Ascending aorta (tissue), 2 donors: ENCODE data around the gene ALDH5A1. TPM values are rescaled to one million over a fixed set of nuclear protein-coding genes. Genes with fewer than 3 reads are reported as not detected.

Experiments used
- DNase-seq, 2 donors: peaks; one replicate each; pipeline ENCODE4 v3.0.0-alpha.2; 2019; ENCODE audit warnings: low spot score in 2 of 2
- H3K27ac ChIP-seq, 2 donors: fragments of 200-600 bp; sonication (generic); one replicate each; pipeline ENCODE4 v1.5.1; 2016 to 2017; ENCODE audit warnings: mild to moderate bottlenecking in 1 of 2
- H3K27me3 ChIP-seq: fragments of 200-600 bp; sonication (generic); one replicate; pipeline ENCODE4 v1.5.1; 2017
- H3K36me3 ChIP-seq, 2 donors: fragments of 200-600 bp; sonication (generic); one replicate each; pipeline ENCODE4 v1.5.1; 2016
- H3K4me1 ChIP-seq, 2 donors: fragments of 200-600 bp; sonication (generic); one replicate each; pipeline ENCODE4 v1.5.1; 2016 to 2017; ENCODE audit warnings: mild to moderate bottlenecking in 1 of 2
- H3K4me3 ChIP-seq, 2 donors: fragments of 200-600 bp; sonication (generic); one replicate each; pipeline ENCODE4 v1.5.1; 2016 to 2017; ENCODE audit warnings: mild to moderate bottlenecking in 1 of 2
- H3K9me3 ChIP-seq, 2 donors: fragments of 200-600 bp; sonication (generic); one replicate each; pipeline ENCODE4 v1.5.1; 2016
- CTCF ChIP-seq, 3 experiments: fragments of 200-600 bp in 2 of 3; fragments of 450-650 bp in 1 of 3; sonication (generic) in 2 of 3; IDR thresholded peaks; one replicate each; pipeline ENCODE4 v1.5.1; 2016 to 2019; ENCODE audit warnings: antibody characterized with exemption in 3 of 3, mild to moderate bottlenecking in 1 of 3, moderate library complexity in 1 of 3
- intact Hi-C: fragments of 100-400 bp; cut with DNase I; formaldehyde crosslinking; loops from one replicate; pipeline ENCODE4 v1.15.1; 2023
- total RNA-seq: library from RNA; depleted of rRNA; stranded (reverse); fragments of >200 nt; gene quantifications from one replicate; pipeline ENCODE4 v1.1.0, GENCODE V29; 2016

The ALDH5A1 gene
- total RNA-seq, 1 donor from 2014 or later, result 0.21 TPM

- no peak for TF ChIP-seq CTCF (IDR thresholded peaks at IDR 0.05)
- Histone ChIP-seq H3K36me3 (peaks cover 15 to 21% of the 10 kb centered on the region in 2 donors), H3K4me1 (no peaks in the 10 kb centered on the region), H3K9me3 (no peaks in the 10 kb centered on the region), H3K4me3 (no peak overlapping the region), H3K27me3 (no peaks in the 10 kb centered on the region), H3K27ac (no peak overlapping the region)
- DNase-seq, result no peak
- intact Hi-C loops, result no loop called here
Observed at GRCh38 chr6:24537771-24538385, 43.1 kb downstream of the ALDH5A1 start.

GRCh38 chr6:24539416-24539815 is 44.6 kb downstream of the ALDH5A1 start:
- Histone ChIP-seq H3K4me3 (no peak overlapping the region), H3K9me3 (no peaks in the 10 kb centered on the region), H3K36me3 (peaks cover 6 to 10% of the 10 kb centered on the region in 2 donors), H3K4me1 (no peaks in the 10 kb centered on the region), H3K27me3 (no peaks in the 10 kb centered on the region), H3K27ac (no peak overlapping the region)
- no peak for TF ChIP-seq CTCF (IDR thresholded peaks at IDR 0.05)
- intact Hi-C loops, result no loop called here
- no peak for DNase-seq

DNA sequence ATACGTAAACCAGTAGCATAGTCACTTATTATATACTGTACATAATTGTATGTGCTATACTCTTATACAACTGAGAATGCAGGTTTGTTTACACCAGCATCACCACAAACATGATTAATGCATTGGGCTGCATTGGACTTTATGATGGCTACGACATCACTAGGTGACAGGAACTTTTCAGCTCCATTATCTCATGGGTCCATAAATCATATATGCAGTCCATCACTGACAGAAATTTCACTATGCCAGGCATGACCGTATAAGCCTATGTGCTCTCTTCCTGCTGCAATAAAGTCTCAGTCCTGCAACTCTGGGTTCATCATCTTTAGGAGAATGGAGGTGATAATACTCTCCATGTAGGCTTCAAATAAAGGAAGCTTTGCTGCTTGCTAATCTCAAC is 45.4 kb downstream of the ALDH5A1 start:
- no peaks in the 10 kb centered on the region for H3K27me3 ChIP-seq
- no peak for DNase-seq
- peaks cover 3 to 4% of the 10 kb centered on the region in 2 donors for H3K36me3 ChIP-seq
- no peak overlapping the region for H3K27ac ChIP-seq
- no peaks in the 10 kb centered on the region for H3K9me3 ChIP-seq
- no peaks in the 10 kb centered on the region for H3K4me1 ChIP-seq
- intact Hi-C loops, result no loop called here
- H3K4me3 ChIP-seq, result no peak overlapping the region
- no peak for TF ChIP-seq CTCF (IDR thresholded peaks at IDR 0.05)

DNA sequence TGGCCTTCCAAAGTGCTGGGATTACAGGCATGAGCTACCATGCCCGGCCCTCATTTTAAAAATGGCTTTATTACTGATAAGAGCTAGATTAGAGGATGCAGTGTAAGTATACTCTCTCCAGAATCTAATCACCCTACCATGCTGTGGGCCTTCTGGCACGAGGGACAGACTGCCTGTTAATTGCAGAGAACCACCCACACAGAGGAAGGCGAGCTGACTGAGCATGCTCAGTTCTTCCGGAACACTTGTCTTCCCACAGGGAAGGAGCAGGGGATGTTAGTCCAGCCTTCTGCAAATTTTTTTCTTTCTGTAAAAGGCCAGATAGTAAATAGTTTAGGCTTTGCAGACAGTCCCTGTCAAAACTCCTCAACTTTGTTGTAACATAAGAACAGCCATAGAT is 48.9 kb downstream of the ALDH5A1 start:
- Histone ChIP-seq H3K9me3 (no peaks in the 10 kb centered on the region), H3K4me1 (no peaks in the 10 kb centered on the region), H3K27me3 (no peaks in the 10 kb centered on the region), H3K27ac (no peak overlapping the region), H3K4me3 (no peak overlapping the region), H3K36me3 (peaks cover 0 to 2% of the 10 kb centered on the region in 2 donors)
- no peak for DNase-seq
- TF ChIP-seq CTCF (IDR thresholded peaks at IDR 0.05), result no peak
- intact Hi-C loops, result no loop called here

DNA sequence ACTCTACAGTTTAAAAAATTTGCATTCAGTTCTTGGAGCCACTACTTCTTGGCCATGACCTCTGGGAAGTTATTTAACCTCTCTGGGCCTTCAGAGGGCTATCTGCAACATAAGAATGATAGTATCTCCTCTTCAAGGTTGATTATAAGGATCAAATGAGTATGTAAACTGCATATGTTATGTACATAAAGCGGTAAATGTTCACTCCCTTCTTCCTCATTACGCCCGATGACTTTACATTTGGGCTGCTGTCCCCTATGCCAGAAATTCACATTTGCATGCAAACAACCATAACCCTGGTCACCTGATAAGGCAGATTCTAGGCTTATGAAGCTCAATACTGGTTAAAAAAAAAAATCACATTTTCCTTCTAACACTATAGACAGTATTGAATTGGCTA is 50.4 kb downstream of the ALDH5A1 start:
- intact Hi-C loops, result no loop called here
- H3K36me3 ChIP-seq, result no peaks in the 10 kb centered on the region
- DNase-seq, result no peak
- no peak overlapping the region for H3K4me3 ChIP-seq
- no peak for TF ChIP-seq CTCF (IDR thresholded peaks at IDR 0.05)
- H3K27ac ChIP-seq, result no peak overlapping the region
- H3K27me3 ChIP-seq, result no peaks in the 10 kb centered on the region
- no peaks in the 10 kb centered on the region for H3K9me3 ChIP-seq
- no peaks in the 10 kb centered on the region for H3K4me1 ChIP-seq

GRCh38 chr6:24545691-24546090 is 50.9 kb downstream of the ALDH5A1 start:
- DNase-seq, result no peak
- no peak overlapping the region for H3K27ac ChIP-seq
- no peaks in the 10 kb centered on the region for H3K36me3 ChIP-seq
- intact Hi-C loops, result no loop called here
- no peaks in the 10 kb centered on the region for H3K9me3 ChIP-seq
- TF ChIP-seq CTCF (IDR thresholded peaks at IDR 0.05), result no peak
- H3K4me1 ChIP-seq, result no peaks in the 10 kb centered on the region
- H3K27me3 ChIP-seq, result no peaks in the 10 kb centered on the region
- no peak overlapping the region for H3K4me3 ChIP-seq
